Naive thymus-derived CD8-positive, alpha-beta T cell (primary cell): ENCODE data around the gene HECTD2. TPM values are rescaled to one million over a fixed set of nuclear protein-coding genes. Genes with fewer than 3 reads are reported as not detected.
"Not testable (repeated sequence)": the region's sequence is repeated elsewhere in the genome, so short reads cannot be mapped to it uniquely, and the experiment has no call there.

ENCODE experiments used
- ATAC-seq, 2 donors: fragments of 150-1000 bp; cut with Tn5 transposase in 1 of 2; sonication (Bioruptor Pico), chemical (Tn5 transposase) in 1 of 2; 1 replicate in 1 of 2; 2 replicates in 1 of 2; pipeline ENCODE4 v1.10.0; 2021; ENCODE audit warnings: mild to moderate bottlenecking in 2 of 2, moderate library complexity in 2 of 2
- POLR2A ChIA-PET: fragments of 350-600 bp; sonication (Branson Sonifier 250); formaldehyde crosslinking; loops from one replicate; lab custom pipeline; 2021; ENCODE audit warnings: antibody characterized with exemption; lab: Charles Lee
- DNase-seq, 10 donors: peaks; one replicate each; pipeline versions ENCODE4 v3.0.0 to v3.0.0-alpha.2; 2020 to 2022
- H3K27ac Mint-ChIP-seq, 10 donors: one replicate each; pipeline ENCODE4 v1.8.0; 2020 to 2022; ENCODE audit warnings: mild to moderate bottlenecking in 10 of 10, mixed read lengths in 10 of 10, moderate library complexity in 4 of 10, inconsistent platforms in 1 of 10
- H3K27me3 Mint-ChIP-seq, 5 donors: one replicate each; pipeline ENCODE4 v1.8.0; 2021 to 2022; ENCODE audit warnings: mixed read lengths in 5 of 5
- H3K36me3 Mint-ChIP-seq, 3 donors: one replicate each; pipeline ENCODE4 v1.8.0; 2020 to 2022; ENCODE audit warnings: mixed read lengths in 3 of 3, mild to moderate bottlenecking in 2 of 3, inconsistent platforms in 1 of 3
- H3K4me1 Mint-ChIP-seq, 4 donors: one replicate each; pipeline ENCODE4 v1.8.0; 2021 to 2022; ENCODE audit warnings: mixed read lengths in 4 of 4
- H3K4me3 Mint-ChIP-seq, 10 donors: one replicate each; pipeline ENCODE4 v1.8.0; 2020 to 2022; ENCODE audit warnings: mild to moderate bottlenecking in 10 of 10, mixed read lengths in 10 of 10, moderate library complexity in 6 of 10, inconsistent platforms in 1 of 10
- H3K9me3 Mint-ChIP-seq, 9 donors: one replicate each; pipeline ENCODE4 v1.8.0; 2020 to 2022; ENCODE audit warnings: mixed read lengths in 9 of 9, mild to moderate bottlenecking in 3 of 9, inconsistent platforms in 1 of 9, moderate library complexity in 1 of 9
- polyA plus RNA-seq, 3 donors: library from polyadenylated mRNA; unstranded; fragments of 300-500 nt; fragmentation: Illumina TruSeq; gene quantifications; one replicate each; pipeline ENCODE4 v1.2.3, GENCODE V29; 2021
- total RNA-seq, 8 experiments: library from RNA in 2 of 8; stranded (reverse) in 2 of 8; gene quantifications; one replicate each; pipeline ENCODE4 v1.2.3 and lab custom pipeline; 2021 to 2026

The HECTD2 gene
- total and polyA plus RNA-seq, 5 experiments from 2014 or later = 0.35 to 6.7 (median 0.62) TPM

- Mint-ChIP-seq H3K4me3 (no peak overlapping the region), H3K4me1 (peaks cover 0 to 2% (median 0%) of the 10 kb centered on the region in 4 donors), H3K9me3 (no peaks in the 10 kb centered on the region), H3K27me3 (peaks cover under 1 to 12% (median 2%) of the 10 kb centered on the region in 5 donors), H3K36me3 (no peaks in the 10 kb centered on the region), H3K27ac (peak overlapping the region in 1 of 10 donors; percentile 38)
- POLR2A ChIA-PET = no interaction called here
- no peak for ATAC-seq
- no peak for DNase-seq
Observed at GRCh38 chr10:91555455-91555854, 145.3 kb downstream of the HECTD2 start.

- no peaks in the 10 kb centered on the region for H3K36me3 Mint-ChIP-seq
- no peak overlapping the region for H3K4me3 Mint-ChIP-seq
- H3K27ac Mint-ChIP-seq = no peak overlapping the region
- H3K4me1 Mint-ChIP-seq = peaks cover 0 to 2% (median 0%) of the 10 kb centered on the region in 4 donors
- peaks cover 0 to 17% (median 5%) of the 10 kb centered on the region in 5 donors for H3K27me3 Mint-ChIP-seq
- peaks cover 0 to 6% (median 0%) of the 10 kb centered on the region in 9 donors for H3K9me3 Mint-ChIP-seq
- POLR2A ChIA-PET = no interaction called here
- ATAC-seq (no peak), DNase-seq (no peak)
Observed at GRCh38 chr10:91556691-91557566, 146.8 kb downstream of the HECTD2 start.

- H3K4me1 Mint-ChIP-seq = peaks cover 0 to 2% (median 0%) of the 10 kb centered on the region in 4 donors
Observed at GRCh38 chr10:91557651-91558111, 147.5 kb downstream of the HECTD2 start.

GRCh38 chr10:91558473-91558872 lies 148.3 kb downstream of the HECTD2 start:
- POLR2A ChIA-PET = interaction anchor here (0.6 kb wide), 1 partner anchor 20 kb away, joined by 3 read pairs; no protein-coding TSS in a partner anchor
- peaks cover 0 to 6% (median 0%) of the 10 kb centered on the region in 9 donors for H3K9me3 Mint-ChIP-seq
- peaks cover 0 to 4% (median 0%) of the 10 kb centered on the region in 4 donors for H3K4me1 Mint-ChIP-seq
- H3K4me3 Mint-ChIP-seq = no peak overlapping the region
- ATAC-seq (no peak), DNase-seq (no peak)
- H3K27me3 Mint-ChIP-seq = peaks cover 1 to 30% (median 5%) of the 10 kb centered on the region in 5 donors
- no peak overlapping the region for H3K27ac Mint-ChIP-seq
- no peaks in the 10 kb centered on the region for H3K36me3 Mint-ChIP-seq

More at GRCh38 chr10:91557651-91558111, 147.5 kb downstream of the HECTD2 start:
- Mint-ChIP-seq H3K4me3 (no peak overlapping the region), H3K9me3 (peaks cover 0 to 6% (median 0%) of the 10 kb centered on the region in 9 donors), H3K27me3 (peaks cover 1 to 22% (median 5%) of the 10 kb centered on the region in 5 donors), H3K36me3 (no peaks in the 10 kb centered on the region), H3K27ac (no peak overlapping the region)
- no peak for ATAC-seq
- DNase-seq = no peak
- POLR2A ChIA-PET = no interaction called here

GRCh38 chr10:91559169-91559568 lies 149.0 kb downstream of the HECTD2 start:
- no peak for DNase-seq
- H3K27me3 Mint-ChIP-seq = peaks cover 1 to 33% (median 5%) of the 10 kb centered on the region in 5 donors
- H3K9me3 Mint-ChIP-seq = peaks cover 0 to 6% (median 0%) of the 10 kb centered on the region in 9 donors
- H3K4me1 Mint-ChIP-seq = peaks cover 0 to 4% (median 0%) of the 10 kb centered on the region in 4 donors
- ATAC-seq = no peak
- POLR2A ChIA-PET = no interaction called here
- H3K36me3 Mint-ChIP-seq = no peaks in the 10 kb centered on the region
- no peak overlapping the region for H3K27ac Mint-ChIP-seq
- no peak overlapping the region for H3K4me3 Mint-ChIP-seq

GRCh38 chr10:91559750-91560149 lies 149.6 kb downstream of the HECTD2 start:
- Mint-ChIP-seq H3K36me3 (no peaks in the 10 kb centered on the region), H3K9me3 (peaks cover 0 to 6% (median 0%) of the 10 kb centered on the region in 9 donors), H3K4me1 (peaks cover 0 to 4% (median 0%) of the 10 kb centered on the region in 4 donors), H3K4me3 (no peak overlapping the region), H3K27ac (no peak overlapping the region), H3K27me3 (peaks cover 1 to 33% (median 5%) of the 10 kb centered on the region in 5 donors)
- ATAC-seq (no peak), DNase-seq (no peak)
- POLR2A ChIA-PET = no interaction called here

- H3K4me1 Mint-ChIP-seq, POLR2A ChIA-PET, H3K4me3 Mint-ChIP-seq, H3K27ac Mint-ChIP-seq, ATAC-seq, H3K9me3 Mint-ChIP-seq, DNase-seq, H3K36me3 Mint-ChIP-seq: not testable (repeated sequence)
- H3K27me3 Mint-ChIP-seq = peaks cover 4 to 38% (median 5%) of the 10 kb centered on the region in 5 donors
Observed at GRCh38 chr10:91560827-91561226, 150.7 kb downstream of the HECTD2 start.

GRCh38 chr10:91562839-91563581 lies 152.9 kb downstream of the HECTD2 start:
- Mint-ChIP-seq H3K9me3 (peaks cover 0 to 6% (median 0%) of the 10 kb centered on the region in 9 donors), H3K36me3 (no peaks in the 10 kb centered on the region), H3K4me3 (no peak overlapping the region), H3K27ac (no peak overlapping the region), H3K4me1 (peaks cover 0 to 1% (median 0%) of the 10 kb centered on the region in 4 donors), H3K27me3 (peaks cover 4 to 41% (median 5%) of the 10 kb centered on the region in 5 donors)
- POLR2A ChIA-PET = no interaction called here
- ATAC-seq (no peak), DNase-seq (no peak)

GRCh38 chr10:91564026-91564425 lies 153.9 kb downstream of the HECTD2 start:
- POLR2A ChIA-PET = no interaction called here
- ATAC-seq (no peak), DNase-seq (no peak)
- H3K36me3 Mint-ChIP-seq = no peaks in the 10 kb centered on the region
- peaks cover 4 to 41% (median 5%) of the 10 kb centered on the region in 5 donors for H3K27me3 Mint-ChIP-seq
- H3K27ac Mint-ChIP-seq = no peak overlapping the region
- peaks cover 0 to 6% (median 0%) of the 10 kb centered on the region in 9 donors for H3K9me3 Mint-ChIP-seq
- H3K4me3 Mint-ChIP-seq = no peak overlapping the region
- peaks cover 0 to 1% (median 0%) of the 10 kb centered on the region in 4 donors for H3K4me1 Mint-ChIP-seq

Other genes starting within 250 kb of the HECTD2 start
- gene PCGF5, start 189.7 kb upstream of the HECTD2 start, total RNA-seq = 10 to 100 TPM; 51.1 to 51.7 TPM
- 10 to 100 TPM; 55.7 to 73.5 (median 60.8) TPM for gene PCGF5, start 189.7 kb upstream of the HECTD2 start, polyA plus RNA-seq
- not detected for gene PPP1R3C, start 222.7 kb downstream of the HECTD2 start, total RNA-seq
- not detected for gene PPP1R3C, start 222.7 kb downstream of the HECTD2 start, polyA plus RNA-seq